Occipital lobe (tissue), 2 donors: ENCODE results near the gene PCDHA9. TPM values are rescaled to one million over a fixed set of nuclear protein-coding genes. Genes with fewer than 3 reads are reported as not detected.
"Not testable (repeated sequence)": the region's sequence is repeated elsewhere in the genome, so short reads cannot be mapped to it uniquely, and the experiment has no call there.

Experiments used
- DNase-seq: peaks from one replicate; lab custom pipeline; 2025; lab: John Stamatoyannopoulos, UW
- total RNA-seq: library from RNA; depleted of rRNA; stranded (reverse); fragments of >200 nt; gene quantifications from one replicate; pipeline ENCODE4 v1.2.3, GENCODE V29; 2014

PCDHA9 gene
- 18.6 TPM for total RNA-seq

DNA sequence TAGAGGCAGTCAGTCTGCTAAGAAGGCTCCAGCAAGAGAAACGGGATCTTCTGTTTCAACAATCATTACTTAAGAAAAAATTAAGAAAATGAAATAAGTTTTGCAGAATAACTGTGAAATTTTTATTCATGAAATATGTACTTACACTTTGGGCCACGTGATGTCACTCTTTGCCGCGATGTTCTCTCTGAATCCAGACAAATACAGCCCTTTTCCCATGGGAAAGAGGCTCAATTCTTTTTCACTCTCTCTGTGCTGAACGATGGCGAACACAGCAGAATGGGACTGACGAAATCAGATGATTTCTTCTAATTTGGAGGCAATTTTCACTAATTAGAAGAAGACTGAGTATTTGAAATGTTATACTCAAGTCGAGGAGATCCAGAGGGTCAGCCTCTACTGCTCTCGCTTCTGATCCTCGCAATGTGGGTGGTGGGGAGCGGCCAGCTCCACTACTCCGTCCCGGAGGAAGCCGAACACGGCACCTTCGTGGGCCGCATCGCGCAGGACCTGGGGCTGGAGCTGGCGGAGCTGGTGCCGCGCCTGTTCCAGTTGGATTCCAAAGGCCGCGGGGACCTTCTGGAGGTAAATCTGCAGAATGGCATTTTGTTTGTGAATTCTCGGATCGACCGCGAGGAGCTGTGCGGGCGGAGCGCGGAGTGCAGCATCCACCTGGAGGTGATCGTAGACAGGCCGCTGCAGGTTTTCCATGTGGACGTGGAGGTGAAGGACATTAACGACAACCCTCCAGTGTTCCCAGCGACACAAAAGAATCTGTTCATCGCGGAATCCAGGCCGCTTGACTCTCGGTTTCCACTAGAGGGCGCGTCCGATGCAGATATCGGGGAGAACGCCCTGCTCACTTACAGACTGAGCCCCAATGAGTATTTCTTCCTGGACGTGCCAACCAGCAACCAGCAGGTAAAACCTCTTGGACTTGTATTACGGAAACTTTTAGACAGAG, at the start of gene PCDHA9:
TSS of gene PCDHA9 (plus strand) at position 244 of the 964 bp plus-strand sequence. CDS start at position 358, 114 bp downstream.
- DNase-seq: not testable (repeated sequence)

DNA sequence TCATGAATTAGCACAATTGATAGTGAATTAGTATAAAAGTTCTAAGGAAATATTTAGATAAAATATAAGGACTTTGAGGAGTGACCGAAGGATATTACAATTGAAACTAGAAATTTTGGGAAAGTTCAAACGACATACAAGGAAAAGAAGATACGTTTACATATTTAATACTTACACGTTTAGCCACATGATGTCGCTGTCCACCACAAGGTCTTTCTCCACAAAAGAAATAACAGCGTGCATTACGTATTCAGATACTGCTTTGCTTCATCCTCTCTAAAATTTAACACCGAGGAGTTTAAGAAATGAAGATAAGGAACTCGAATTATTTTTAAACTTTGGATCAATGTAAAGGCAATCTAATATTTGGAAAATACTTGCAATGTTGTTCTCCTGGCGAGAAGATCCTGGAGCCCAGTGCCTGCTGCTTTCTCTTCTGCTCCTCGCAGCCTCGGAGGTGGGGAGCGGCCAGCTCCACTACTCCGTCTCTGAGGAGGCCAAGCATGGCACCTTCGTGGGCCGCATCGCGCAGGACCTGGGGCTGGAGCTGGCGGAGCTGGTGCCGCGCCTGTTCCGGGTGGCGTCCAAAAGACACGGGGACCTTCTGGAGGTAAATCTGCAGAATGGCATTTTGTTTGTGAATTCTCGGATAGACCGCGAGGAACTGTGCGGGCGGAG, 47.2 kb upstream of the PCDHA9 start, which contains the start of gene PCDHA3:
TSS of gene PCDHA3 (plus strand) at position 242 of the 678 bp plus-strand sequence.
- DNase-seq: no peak

DNA sequence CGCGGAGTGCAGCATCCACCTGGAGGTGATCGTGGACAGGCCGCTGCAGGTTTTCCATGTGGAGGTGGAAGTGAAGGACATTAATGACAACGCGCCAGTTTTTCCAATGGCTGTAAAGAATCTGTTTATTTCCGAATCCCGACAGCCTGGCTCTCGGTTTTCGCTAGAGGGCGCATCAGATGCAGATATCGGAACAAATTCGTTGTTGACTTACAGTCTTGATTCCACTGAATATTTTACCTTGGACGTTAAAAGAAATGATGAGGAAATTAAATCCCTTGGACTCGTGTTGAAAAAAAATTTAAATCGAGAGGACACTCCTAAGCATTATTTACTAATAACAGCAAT, 46.7 kb upstream of the PCDHA9 start:
- no peak for DNase-seq

GRCh38 chr5:140802381-140802780, 45.8 kb upstream of the PCDHA9 start:
- DNase-seq: not testable (repeated sequence)

- no peak for DNase-seq
These were observed 45.4 kb upstream of the PCDHA9 start for GRCh38 chr5:140802781-140803271.

- DNase-seq: no peak
These were observed 41.1 kb upstream of the PCDHA9 start, which contains the start of gene PCDHA4 for GRCh38 chr5:140806834-140807775. Gene PCDHA4, plus strand, starts transcription at chr5:140807068.

DNA sequence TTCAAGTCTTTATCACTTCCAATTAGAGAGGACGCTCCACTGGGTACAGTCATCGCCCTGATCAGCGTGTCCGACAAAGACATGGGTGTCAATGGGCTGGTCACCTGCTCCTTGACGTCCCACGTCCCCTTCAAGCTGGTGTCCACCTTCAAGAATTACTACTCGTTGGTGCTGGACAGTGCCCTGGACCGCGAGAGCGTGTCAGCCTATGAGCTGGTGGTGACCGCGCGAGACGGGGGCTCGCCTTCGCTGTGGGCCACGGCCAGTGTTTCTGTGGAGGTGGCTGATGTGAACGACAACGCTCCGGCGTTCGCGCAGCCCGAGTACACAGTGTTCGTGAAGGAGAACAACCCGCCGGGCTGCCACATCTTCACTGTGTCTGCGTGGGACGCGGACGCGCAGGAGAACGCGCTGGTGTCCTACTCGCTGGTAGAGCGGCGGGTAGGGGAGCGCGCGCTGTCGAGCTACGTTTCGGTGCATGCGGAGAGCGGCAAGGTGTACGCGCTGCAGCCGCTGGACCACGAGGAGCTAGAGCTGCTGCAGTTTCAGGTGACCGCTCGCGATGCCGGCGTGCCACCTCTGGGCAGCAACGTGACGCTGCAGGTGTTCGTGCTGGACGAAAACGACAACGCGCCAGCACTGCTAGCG, 39.8 kb upstream of the PCDHA9 start:
- not testable (repeated sequence) for DNase-seq

GRCh38 chr5:140808889-140809291, 39.3 kb upstream of the PCDHA9 start:
- no peak for DNase-seq

DNA sequence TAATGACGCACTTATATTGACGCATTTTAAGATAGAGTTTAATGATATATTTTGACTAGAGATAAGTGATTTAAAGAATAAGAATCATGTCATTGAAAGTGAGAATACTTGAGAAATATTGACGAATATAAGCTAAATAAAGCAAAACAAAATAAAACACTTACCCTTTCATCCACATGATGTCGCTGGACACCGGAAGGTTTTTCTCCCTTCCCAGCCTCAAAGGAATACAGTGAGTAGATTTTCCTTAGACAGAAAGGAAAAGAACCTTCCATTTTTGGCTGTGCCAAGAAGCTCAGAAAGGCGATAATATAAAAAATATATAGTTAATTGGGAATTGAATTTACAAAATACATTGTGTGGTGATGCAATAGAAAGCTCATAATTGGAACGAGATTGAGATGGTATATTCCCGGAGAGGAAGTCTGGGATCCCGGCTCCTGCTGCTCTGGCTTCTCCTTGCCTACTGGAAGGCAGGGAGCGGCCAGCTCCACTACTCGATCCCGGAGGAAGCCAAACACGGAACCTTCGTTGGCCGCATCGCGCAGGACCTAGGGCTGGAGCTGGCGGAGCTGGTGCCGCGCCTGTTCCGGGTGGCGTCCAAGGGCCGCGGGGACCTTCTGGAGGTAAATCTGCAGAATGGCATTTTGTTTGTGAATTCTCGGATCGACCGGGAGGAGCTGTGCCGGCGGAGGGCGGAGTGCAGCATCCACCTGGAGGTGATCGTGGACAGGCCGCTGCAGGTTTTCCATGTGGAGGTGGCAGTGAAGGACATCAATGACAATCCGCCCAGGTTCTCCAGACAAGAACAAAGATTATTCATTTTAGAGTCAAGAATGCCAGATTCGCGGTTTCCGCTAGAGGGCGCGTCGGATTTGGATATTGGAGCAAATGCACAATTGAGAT, 26.6 kb upstream of the PCDHA9 start, which contains the start of gene PCDHA5:
TSS of gene PCDHA5 (plus strand) at position 239 of the 906 bp plus-strand sequence.
- no peak for DNase-seq

- DNase-seq: no peak
These were observed 25.9 kb upstream of the PCDHA9 start for GRCh38 chr5:140822281-140822629.

DNA sequence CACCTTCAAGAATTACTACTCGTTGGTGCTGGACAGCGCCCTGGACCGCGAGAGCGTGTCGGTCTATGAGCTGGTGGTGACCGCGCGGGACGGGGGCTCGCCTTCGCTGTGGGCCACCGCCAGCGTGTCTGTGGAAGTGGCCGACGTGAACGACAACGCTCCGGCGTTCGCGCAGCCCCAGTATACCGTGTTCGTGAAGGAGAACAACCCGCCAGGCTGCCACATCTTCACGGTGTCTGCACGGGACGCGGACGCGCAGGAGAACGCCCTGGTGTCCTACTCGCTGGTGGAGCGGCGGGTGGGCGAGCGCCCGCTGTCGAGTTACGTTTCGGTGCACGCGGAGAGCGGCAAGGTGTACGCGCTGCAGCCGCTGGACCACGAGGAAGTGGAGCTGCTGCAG, 25.2 kb upstream of the PCDHA9 start:
- not testable (repeated sequence) for DNase-seq

DNA sequence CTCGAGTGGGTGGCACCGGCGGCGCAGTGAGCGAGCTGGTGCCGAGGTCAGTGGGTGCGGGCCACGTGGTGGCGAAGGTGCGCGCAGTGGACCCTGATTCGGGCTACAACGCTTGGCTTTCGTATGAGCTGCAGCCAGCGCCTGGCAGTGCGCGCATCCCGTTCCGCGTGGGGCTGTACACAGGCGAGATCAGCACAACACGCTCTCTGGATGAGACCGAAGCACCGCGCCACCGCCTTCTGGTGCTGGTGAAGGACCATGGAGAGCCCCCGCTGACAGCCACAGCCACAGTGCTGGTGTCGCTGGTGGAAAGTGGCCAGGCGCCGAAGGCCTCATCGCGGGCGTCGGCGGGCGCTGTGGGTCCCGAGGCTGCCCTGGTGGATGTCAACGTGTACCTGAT, 24.7 kb upstream of the PCDHA9 start:
- no peak for DNase-seq

DNA sequence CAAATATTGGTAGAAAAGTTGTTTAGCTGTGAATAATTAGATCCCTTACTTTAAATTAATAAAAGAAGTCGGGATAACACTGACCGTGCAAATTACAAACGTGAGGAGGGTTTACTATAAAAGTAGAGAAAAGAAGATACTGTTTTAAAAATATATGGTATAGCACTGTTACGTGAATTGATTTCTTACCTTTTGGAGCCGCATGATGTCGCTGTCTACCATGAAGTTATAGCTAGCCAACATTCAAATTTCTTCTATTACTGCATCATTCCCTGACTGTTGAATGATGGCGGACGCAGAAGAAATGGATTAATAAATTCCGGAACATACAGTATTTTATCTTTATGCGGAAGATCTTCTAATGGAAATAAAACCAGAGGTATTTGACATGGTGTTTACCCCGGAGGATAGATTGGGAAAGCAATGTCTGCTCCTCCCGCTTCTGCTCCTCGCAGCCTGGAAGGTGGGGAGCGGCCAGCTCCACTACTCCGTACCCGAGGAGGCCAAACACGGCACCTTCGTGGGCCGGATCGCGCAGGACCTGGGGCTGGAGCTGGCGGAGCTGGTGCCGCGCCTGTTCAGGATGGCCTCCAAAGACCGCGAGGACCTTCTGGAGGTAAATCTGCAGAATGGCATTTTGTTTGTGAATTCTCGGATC, 20.3 kb upstream of the PCDHA9 start, which contains the start of gene PCDHA6:
TSS of gene PCDHA6 (plus strand) at position 257 of the 658 bp plus-strand sequence. CDS start at position 389, 132 bp downstream.
- no peak for DNase-seq

DNA sequence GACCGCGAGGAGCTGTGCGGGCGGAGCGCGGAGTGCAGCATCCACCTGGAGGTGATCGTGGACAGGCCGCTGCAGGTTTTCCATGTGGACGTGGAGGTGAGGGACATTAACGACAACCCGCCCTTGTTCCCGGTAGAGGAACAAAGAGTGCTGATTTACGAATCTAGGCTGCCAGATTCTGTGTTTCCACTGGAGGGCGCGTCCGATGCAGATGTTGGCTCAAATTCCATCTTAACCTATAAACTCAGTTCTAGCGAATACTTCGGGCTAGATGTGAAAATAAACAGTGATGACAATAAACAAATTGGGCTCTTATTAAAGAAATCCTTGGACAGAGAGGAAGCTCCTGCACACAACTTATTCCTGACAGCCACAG, 19.8 kb upstream of the PCDHA9 start:
- DNase-seq: no peak

DNA sequence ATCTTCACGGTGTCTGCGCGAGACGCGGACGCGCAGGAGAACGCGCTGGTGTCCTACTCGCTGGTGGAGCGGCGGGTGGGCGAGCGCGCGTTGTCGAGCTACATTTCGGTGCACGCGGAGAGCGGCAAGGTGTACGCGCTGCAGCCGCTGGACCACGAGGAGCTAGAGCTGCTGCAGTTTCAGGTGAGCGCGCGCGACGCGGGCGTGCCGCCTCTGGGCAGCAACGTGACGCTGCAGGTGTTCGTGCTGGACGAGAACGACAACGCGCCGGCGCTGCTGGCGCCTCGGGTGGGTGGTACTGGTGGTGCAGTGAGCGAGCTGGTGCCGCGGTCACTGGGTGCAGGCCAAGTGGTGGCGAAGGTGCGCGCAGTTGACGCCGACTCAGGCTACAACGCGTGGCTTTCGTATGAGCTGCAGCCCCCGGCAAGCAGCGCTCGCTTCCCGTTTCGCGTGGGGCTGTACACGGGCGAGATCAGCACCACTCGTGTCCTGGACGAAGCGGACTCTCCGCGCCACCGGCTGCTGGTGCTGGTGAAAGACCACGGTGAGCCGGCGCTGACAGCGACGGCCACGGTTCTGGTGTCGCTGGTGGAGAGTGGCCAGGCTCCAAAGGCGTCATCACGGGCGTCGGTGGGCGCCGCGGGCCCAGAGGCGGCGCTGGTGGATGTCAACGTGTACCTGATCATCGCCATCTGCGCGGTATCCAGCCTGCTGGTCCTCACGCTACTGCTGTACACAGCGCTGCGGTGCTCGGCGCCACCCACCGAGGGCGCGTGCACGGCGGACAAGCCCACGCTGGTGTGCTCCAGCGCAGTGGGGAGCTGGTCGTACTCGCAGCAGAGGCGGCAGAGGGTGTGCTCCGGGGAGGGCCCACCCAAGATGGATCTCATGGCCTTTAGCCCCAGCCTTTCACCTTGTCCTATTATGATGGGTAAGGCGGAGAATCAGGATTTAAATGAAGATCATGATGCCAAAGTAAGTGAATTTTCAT, 18.4 kb upstream of the PCDHA9 start:
- not testable (repeated sequence) for DNase-seq

DNA sequence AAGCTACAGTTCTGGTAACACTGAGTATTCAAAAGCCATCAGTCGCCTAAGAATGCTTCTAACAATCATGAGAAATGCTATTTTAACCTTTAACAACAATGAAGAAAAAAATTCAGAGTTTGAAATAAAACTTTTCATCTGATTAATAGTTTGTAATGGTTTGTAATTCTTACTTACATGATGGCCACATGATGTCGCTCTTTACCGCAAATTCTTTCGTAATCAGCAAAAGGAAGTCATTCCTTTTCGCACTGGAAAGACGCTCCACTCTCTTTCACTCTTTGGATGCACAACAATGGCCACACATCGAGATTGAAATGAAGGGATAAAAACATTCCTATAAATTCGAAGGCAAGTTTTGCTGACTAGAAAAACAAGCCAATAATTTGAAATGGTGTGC, 14.2 kb upstream of the PCDHA9 start, which contains the start of gene PCDHA7:
TSS of gene PCDHA7 (plus strand) at position 277 of the 400 bp plus-strand sequence. CDS start at position 392, 115 bp downstream.
- no peak for DNase-seq

DNA sequence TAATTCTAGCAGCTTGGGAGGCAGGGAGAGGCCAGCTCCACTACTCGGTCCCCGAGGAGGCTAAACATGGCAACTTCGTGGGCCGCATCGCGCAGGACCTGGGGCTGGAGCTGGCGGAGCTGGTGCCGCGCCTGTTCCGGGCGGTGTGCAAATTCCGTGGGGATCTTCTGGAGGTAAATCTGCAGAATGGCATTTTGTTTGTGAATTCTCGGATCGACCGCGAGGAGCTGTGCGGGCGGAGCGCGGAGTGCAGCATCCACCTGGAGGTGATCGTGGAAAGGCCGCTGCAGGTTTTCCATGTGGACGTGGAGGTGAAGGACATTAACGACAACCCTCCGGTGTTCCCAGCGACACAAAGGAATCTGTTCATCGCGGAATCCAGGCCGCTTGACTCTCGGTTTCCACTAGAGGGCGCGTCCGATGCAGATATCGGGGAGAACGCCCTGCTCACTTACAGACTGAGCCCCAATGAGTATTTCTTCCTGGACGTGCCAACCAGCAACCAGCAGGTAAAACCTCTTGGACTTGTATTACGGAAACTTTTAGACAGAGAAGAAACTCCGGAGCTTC, 13.7 kb upstream of the PCDHA9 start:
- DNase-seq: not testable (repeated sequence)
